Measurements from ENCODE around the gene SZRD1. TPM values are rescaled to one million over a fixed set of nuclear protein-coding genes. Genes with fewer than 3 reads are reported as not detected.

The SZRD1 gene
- total and polyA plus RNA-seq, 4 donors, result 14.2 to 44.3 (median 25.0) TPM

DNA sequence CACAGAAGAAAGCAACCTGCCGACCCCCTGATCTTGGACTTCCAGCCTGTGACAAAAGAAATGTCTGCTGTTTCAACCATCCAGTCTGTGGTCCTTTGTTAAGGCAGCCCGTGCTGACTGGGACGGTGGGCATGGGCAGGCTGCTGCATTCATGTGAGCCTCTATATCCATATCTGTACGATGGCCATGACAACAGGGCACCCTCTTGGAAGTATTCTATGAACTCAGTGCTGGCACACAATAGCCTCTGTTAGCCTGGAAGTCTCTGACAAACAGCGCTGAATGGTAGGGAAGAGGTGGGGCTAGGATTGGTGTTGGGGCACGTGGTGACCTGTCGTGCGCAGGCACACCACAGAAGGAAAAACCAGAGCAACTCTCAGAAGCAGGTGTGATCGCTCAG is 39.8 kb downstream of the SZRD1 start:
- no peaks in the 10 kb centered on the region for H3K27me3 ChIP-seq (ENCODE audit: control insufficient read depth in 4 of 4, insufficient read depth in 4 of 4, low read length in 3 of 4)
- no peak for DNase-seq (ENCODE audit: low spot score)
- H3K9me3 ChIP-seq (ENCODE audit: control insufficient read depth in 4 of 4, low read length in 3 of 4), result no peaks in the 10 kb centered on the region
- 95% methylated on average over 9 of the region's 9 CpGs for WGBS
- H3K4me1 ChIP-seq (ENCODE audit: control insufficient read depth in 4 of 4, insufficient read depth in 4 of 4, low read length in 3 of 4), result no peaks in the 10 kb centered on the region
- no peak overlapping the region for H3K27ac ChIP-seq (ENCODE audit: low read depth in 1 of 2, low read length in 2 of 2)
- H3K4me3 ChIP-seq (ENCODE audit: low read depth in 1 of 3, low read length in 3 of 3), result no peak overlapping the region
- H3K36me3 ChIP-seq (ENCODE audit: control insufficient read depth in 4 of 4, insufficient read depth in 3 of 4, low read depth in 1 of 4, low read length in 3 of 4), result no peaks in the 10 kb centered on the region
- no peak for TF ChIP-seq SP1 (IDR thresholded peaks at IDR 0.05)
- TF ChIP-seq, protein P1, sequence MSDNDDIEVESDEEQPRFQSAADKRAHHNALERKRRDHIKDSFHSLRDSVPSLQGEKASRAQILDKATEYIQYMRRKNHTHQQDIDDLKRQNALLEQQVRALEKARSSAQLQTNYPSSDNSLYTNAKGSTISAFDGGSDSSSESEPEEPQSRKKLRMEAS (IDR thresholded peaks at IDR 0.05), result no peak
- TF ChIP-seq, protein P2, sequence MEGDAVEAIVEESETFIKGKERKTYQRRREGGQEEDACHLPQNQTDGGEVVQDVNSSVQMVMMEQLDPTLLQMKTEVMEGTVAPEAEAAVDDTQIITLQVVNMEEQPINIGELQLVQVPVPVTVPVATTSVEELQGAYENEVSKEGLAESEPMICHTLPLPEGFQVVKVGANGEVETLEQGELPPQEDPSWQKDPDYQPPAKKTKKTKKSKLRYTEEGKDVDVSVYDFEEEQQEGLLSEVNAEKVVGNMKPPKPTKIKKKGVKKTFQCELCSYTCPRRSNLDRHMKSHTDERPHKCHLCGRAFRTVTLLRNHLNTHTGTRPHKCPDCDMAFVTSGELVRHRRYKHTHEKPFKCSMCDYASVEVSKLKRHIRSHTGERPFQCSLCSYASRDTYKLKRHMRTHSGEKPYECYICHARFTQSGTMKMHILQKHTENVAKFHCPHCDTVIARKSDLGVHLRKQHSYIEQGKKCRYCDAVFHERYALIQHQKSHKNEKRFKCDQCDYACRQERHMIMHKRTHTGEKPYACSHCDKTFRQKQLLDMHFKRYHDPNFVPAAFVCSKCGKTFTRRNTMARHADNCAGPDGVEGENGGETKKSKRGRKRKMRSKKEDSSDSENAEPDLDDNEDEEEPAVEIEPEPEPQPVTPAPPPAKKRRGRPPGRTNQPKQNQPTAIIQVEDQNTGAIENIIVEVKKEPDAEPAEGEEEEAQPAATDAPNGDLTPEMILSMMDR (IDR thresholded peaks at IDR 0.05; ENCODE audit: low read depth, low read length, missing input control), result no peak
- no peak for TF ChIP-seq NR2F2 (IDR thresholded peaks at IDR 0.05)
- TF ChIP-seq FOXA2 (IDR thresholded peaks at IDR 0.05), result no peak
- TF ChIP-seq TAF1 (conservative IDR thresholded peaks at IDR 0.05), result no peak
- no peak for TF ChIP-seq GABPA (IDR thresholded peaks at IDR 0.05 in 1 of 2, conservative IDR thresholded peaks at IDR 0.05 in 1 of 2)
- TF ChIP-seq, protein P3, sequence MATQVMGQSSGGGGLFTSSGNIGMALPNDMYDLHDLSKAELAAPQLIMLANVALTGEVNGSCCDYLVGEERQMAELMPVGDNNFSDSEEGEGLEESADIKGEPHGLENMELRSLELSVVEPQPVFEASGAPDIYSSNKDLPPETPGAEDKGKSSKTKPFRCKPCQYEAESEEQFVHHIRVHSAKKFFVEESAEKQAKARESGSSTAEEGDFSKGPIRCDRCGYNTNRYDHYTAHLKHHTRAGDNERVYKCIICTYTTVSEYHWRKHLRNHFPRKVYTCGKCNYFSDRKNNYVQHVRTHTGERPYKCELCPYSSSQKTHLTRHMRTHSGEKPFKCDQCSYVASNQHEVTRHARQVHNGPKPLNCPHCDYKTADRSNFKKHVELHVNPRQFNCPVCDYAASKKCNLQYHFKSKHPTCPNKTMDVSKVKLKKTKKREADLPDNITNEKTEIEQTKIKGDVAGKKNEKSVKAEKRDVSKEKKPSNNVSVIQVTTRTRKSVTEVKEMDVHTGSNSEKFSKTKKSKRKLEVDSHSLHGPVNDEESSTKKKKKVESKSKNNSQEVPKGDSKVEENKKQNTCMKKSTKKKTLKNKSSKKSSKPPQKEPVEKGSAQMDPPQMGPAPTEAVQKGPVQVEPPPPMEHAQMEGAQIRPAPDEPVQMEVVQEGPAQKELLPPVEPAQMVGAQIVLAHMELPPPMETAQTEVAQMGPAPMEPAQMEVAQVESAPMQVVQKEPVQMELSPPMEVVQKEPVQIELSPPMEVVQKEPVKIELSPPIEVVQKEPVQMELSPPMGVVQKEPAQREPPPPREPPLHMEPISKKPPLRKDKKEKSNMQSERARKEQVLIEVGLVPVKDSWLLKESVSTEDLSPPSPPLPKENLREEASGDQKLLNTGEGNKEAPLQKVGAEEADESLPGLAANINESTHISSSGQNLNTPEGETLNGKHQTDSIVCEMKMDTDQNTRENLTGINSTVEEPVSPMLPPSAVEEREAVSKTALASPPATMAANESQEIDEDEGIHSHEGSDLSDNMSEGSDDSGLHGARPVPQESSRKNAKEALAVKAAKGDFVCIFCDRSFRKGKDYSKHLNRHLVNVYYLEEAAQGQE (IDR thresholded peaks at IDR 0.05), result no peak
- no peak for TF ChIP-seq HNF4A (conservative IDR thresholded peaks at IDR 0.05)
- no peak for TF ChIP-seq JUND (IDR thresholded peaks at IDR 0.05)
- no peak for TF ChIP-seq FOXA1 (IDR thresholded peaks at IDR 0.05)
- TF ChIP-seq, protein P4, sequence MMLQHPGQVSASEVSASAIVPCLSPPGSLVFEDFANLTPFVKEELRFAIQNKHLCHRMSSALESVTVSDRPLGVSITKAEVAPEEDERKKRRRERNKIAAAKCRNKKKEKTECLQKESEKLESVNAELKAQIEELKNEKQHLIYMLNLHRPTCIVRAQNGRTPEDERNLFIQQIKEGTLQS (IDR thresholded peaks at IDR 0.05), result no peak
- TF ChIP-seq YY1 (IDR thresholded peaks at IDR 0.05), result no peak
- TF ChIP-seq, protein P5, sequence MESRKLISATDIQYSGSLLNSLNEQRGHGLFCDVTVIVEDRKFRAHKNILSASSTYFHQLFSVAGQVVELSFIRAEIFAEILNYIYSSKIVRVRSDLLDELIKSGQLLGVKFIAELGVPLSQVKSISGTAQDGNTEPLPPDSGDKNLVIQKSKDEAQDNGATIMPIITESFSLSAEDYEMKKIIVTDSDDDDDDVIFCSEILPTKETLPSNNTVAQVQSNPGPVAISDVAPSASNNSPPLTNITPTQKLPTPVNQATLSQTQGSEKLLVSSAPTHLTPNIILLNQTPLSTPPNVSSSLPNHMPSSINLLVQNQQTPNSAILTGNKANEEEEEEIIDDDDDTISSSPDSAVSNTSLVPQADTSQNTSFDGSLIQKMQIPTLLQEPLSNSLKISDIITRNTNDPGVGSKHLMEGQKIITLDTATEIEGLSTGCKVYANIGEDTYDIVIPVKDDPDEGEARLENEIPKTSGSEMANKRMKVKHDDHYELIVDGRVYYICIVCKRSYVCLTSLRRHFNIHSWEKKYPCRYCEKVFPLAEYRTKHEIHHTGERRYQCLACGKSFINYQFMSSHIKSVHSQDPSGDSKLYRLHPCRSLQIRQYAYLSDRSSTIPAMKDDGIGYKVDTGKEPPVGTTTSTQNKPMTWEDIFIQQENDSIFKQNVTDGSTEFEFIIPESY (IDR thresholded peaks at IDR 0.05), result no peak
- no peak for TF ChIP-seq HNF4G (IDR thresholded peaks at IDR 0.05)
- no peak for TF ChIP-seq EGR1 (IDR thresholded peaks at IDR 0.05; ENCODE audit: low read depth in 2 of 2)
- no peak for TF ChIP-seq RXRA (IDR thresholded peaks at IDR 0.05)
- TF ChIP-seq RAD21 (IDR thresholded peaks at IDR 0.05), result no peak
- no peak overlapping the region for H3K9ac ChIP-seq (ENCODE audit: low read depth in 1 of 2, low read length in 2 of 2)

Measured in liver (tissue), 9 donors.